Measurements from ENCODE around the gene TMEM231.

- TF ChIP-seq EP300 (IDR thresholded peaks at IDR 0.05): no peak
- TF ChIP-seq CTCF (IDR thresholded peaks at IDR 0.05): no peak
- no peak for TF ChIP-seq POLR2A (IDR thresholded peaks at IDR 0.05)
These were observed 20.3 kb upstream of the TMEM231 start for GRCh38 chr16:75576384-75576811.
